GM12874 (cell line): ENCODE measurements around the gene SOX14.

Experiments
- TF ChIP-seq, protein P1 (sequence below): IDR thresholded peaks from 2 replicates; pipeline ENCODE4 v1.5.1; 2011; ENCODE audit warnings: low read depth, mild to moderate bottlenecking, control low read depth, low read length, moderate library complexity; ENCODE audit not compliant: insufficient read depth

The SOX14 gene

DNA sequence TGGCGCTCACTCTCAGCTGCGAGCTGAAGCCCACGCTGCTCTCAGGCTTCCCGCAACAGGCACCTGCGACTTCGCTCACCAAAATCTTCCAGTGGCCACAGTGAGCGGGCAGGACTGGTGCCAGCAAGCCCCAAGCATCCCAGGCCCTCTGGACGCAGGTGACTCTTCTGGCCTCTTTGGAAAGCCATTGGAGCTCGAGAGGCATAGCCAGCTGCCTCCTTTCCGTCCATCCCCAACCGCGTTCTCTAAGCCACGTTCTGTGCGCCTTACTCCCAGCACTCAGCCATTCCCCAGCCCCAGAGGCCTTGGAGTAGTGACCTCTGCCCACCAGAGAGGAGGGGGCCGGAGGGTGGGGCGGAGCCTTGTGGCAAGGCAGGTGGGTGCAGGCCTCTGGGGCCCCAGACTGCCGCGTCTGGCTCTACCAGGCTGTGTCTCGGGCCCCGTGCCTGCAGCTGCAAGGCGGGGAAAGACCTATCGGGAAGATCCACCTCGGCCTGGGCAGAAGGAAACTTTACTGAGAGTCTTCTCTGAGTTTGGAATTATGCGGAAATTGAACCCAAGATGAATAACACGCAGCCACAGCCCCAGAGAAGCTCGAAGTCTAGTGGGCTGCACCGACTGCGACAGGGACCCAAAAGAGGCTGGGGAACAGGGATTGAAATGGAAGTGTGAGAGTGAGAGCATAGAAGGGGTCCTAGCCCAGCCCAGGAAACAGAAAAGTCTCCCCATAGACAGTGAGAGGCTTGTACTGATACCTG lies 3.6 kb upstream of the SOX14 start:
- TF ChIP-seq, protein P1, sequence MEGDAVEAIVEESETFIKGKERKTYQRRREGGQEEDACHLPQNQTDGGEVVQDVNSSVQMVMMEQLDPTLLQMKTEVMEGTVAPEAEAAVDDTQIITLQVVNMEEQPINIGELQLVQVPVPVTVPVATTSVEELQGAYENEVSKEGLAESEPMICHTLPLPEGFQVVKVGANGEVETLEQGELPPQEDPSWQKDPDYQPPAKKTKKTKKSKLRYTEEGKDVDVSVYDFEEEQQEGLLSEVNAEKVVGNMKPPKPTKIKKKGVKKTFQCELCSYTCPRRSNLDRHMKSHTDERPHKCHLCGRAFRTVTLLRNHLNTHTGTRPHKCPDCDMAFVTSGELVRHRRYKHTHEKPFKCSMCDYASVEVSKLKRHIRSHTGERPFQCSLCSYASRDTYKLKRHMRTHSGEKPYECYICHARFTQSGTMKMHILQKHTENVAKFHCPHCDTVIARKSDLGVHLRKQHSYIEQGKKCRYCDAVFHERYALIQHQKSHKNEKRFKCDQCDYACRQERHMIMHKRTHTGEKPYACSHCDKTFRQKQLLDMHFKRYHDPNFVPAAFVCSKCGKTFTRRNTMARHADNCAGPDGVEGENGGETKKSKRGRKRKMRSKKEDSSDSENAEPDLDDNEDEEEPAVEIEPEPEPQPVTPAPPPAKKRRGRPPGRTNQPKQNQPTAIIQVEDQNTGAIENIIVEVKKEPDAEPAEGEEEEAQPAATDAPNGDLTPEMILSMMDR, result no peak

DNA sequence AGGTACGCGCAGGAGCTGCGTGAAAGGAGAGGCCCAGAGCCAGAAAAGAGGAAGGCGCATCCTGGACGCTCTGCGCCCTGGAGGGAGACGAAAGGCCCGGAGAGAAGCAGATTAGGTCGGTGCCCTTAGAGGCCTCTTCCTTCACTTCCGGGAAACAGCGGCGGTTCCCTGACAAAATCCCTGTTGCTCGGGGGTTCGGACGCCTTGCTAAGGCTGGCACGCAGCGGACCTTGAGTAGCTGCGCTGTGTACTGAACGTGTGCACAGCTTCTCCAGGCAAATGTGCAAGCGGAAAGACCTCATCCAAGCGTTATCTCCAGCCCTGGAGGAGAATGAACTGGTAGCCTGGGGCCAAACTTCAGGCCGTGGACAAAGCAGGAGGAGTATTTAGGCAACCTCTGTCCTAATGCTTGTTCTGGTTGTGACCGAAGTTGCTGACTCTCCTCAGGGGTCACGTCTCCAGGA lies 3.0 kb upstream of the SOX14 start:
- TF ChIP-seq, protein P1, result no peak

DNA sequence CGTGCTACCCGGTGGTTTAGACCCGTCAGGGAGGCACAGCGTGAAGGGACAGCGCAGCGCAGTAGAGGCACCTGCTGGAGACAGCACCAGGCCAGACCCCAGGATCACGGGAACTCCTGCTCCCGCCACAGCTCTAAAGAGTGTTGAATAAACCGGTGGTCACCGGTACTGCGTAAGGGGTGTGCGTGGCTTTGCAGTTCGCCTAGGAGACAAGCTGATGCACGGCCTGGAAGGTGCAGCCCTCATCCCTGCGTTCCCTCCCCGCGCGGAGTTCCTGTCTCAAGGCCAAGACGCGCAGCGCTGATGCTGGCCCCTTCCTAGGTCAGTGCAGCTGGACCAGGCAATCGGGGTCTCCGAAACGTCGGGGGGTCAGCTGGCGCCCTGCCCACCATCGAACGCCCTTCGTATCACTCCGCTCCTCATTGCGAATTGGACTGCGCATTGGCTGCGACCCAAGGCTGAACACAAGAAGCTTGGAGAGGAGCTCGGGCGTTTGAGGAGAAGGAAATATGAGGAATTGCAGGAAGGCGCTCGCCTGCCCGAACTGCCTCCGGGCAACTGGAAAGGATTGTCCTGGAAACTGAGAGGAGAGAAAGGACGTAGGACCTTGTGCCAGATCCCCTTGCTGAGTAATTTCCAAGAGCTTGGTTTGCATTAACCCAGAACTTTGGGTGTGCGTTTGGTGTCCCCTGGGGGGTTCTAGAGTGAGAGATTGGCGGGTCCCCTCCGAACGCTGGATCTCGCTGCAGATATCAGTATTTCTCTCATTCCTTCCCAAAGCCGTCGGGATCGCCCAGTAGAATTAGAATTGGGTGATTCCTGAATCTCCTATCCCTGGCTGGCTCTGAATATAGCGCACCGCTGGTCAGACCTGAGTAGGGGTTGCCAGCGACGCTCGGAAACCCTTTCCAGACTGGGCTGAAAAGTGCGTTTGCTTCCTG lies 2.3 kb upstream of the SOX14 start:
- TF ChIP-seq, protein P1, result no peak

DNA sequence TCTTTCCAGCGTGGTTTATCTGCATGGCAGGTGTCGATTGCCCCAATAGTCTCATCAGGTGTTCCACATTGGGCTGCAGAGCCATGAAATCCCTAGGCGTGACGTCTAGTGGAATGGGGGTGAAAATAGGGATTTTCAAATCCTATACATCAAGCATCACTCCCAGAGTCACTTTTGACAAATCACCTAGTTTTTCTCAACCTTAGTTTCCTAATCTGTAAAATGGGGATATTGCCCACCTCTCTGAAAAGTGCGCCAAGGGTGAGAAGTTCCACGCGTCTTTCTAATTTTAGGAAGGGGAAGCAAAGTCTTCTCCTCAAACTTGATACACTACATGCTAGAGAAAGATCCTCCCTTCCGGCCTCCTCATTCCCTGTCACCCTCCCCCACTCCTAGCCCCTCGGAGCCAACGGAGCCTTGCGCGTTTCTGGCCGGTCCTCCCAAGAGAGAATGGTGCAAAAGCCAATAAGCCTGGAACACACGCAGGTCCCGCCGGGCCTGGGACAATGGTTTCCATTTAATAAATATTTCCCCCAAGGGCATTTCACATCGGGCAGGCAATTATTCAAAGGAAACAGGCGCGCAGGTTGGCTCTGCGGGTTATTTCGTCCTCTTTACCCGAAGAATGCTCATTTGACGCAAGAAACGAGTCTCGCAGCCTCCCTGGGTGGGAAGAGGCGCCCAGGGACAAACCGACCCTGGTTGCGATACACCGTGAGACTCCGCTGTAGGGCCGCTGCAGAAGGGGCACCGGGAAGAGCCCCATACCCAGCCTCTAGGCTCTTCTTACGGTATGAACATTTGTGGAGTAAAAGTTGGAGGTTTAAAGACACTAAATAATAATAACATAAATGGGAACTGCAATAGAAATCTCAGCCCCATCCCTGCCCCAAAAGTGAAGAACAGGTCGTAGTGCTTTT lies 1.2 kb upstream of the SOX14 start:
- TF ChIP-seq, protein P1, result no peak

DNA sequence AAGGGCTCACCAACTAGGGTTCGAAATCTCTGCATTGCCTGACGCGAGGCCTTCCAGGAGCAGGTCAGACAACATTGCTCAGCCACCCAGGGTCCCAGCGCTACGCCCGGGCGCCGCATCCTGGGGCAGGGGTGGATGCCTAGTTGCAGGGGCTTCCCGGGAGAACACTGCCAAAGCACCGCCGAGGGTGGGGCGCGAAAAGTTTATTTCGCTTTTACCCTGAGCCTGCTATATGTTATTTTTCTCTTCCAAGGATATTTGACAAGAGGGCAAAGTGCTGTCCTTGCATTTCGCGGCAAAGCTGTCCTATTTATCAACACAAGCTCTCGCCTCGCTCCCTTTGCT lies 549 bp upstream of the SOX14 start:
- TF ChIP-seq, protein P1, result no peak

DNA sequence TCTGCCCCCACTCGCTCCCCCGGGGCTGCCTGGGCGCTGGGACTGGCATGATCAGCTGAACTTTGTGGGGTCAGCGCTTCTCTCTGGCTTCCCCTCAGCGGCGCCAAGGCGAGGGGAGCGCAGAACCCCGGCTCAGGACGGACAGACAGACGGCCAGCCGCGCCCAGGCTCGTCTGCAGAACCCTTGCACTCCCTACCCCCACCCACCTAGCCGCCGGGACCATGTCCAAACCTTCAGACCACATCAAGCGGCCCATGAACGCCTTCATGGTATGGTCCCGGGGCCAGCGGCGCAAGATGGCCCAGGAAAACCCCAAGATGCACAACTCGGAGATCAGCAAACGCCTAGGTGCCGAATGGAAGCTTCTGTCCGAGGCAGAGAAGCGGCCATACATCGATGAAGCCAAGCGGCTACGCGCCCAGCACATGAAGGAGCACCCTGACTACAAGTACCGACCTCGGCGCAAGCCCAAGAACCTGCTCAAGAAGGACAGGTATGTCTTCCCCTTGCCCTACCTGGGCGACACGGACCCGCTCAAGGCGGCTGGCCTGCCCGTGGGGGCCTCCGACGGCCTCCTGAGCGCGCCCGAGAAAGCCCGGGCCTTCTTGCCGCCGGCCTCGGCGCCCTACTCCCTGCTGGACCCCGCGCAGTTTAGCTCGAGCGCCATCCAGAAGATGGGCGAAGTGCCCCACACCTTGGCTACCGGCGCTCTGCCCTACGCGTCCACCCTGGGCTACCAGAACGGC lies 621 bp downstream of the SOX14 start:
- TF ChIP-seq, protein P1, result no peak
